SK-N-SH treated with all-trans-retinoic acid at 6 μM for 48 hours (cell line): ENCODE measurements around the gene ASIC3.

ENCODE experiments used
- ATAC-seq: fragments of 200-7000 bp; cut with Tn5 transposase; 3 replicates; pipeline ENCODE4 v1.9.1; 2020; ENCODE audit warnings: mild to moderate bottlenecking, moderate library complexity
- BACH2 ChIP-seq: fragments of 250-450 bp; sonication (Bioruptor Pico); IDR thresholded peaks from 2 replicates; pipeline ENCODE4 v1.9.0; 2021; ENCODE audit warnings: mild to moderate bottlenecking, borderline replicate concordance
- CSDC2 ChIP-seq: fragments of 250-450 bp; sonication (Bioruptor Pico); IDR thresholded peaks from 2 replicates; pipeline ENCODE4 v1.5.0; 2020; ENCODE audit warnings: mild to moderate bottlenecking, moderate library complexity
- ESRRG ChIP-seq: fragments of 250-450 bp; sonication (Bioruptor Pico); IDR thresholded peaks from 2 replicates; pipeline ENCODE4 v1.6.1; 2021; ENCODE audit warnings: mild to moderate bottlenecking
- GLIS3 ChIP-seq: fragments of 250-450 bp; sonication (Bioruptor Pico); IDR thresholded peaks from 2 replicates; pipeline ENCODE4 v1.5.0; 2020; ENCODE audit warnings: mild to moderate bottlenecking, moderate library complexity
- ISL1 ChIP-seq: fragments of 250-450 bp; sonication (Bioruptor Pico); IDR thresholded peaks from 2 replicates; pipeline ENCODE4 v2.1.2; 2022; ENCODE audit warnings: mild to moderate bottlenecking, moderate library complexity
- OSR1 ChIP-seq: fragments of 250-450 bp; sonication (Bioruptor Pico); IDR thresholded peaks from 2 replicates; pipeline ENCODE4 v1.8.0; 2022; ENCODE audit warnings: moderate library complexity, mild to moderate bottlenecking, inconsistent platforms
- RARB ChIP-seq: fragments of 250-450 bp; sonication (Bioruptor Pico); IDR thresholded peaks from 2 replicates; pipeline ENCODE4 v1.8.0; 2021; ENCODE audit warnings: mild to moderate bottlenecking, moderate library complexity
- SNAI2 ChIP-seq: fragments of 250-450 bp; sonication (Bioruptor Pico); IDR thresholded peaks from 2 replicates; pipeline ENCODE4 v1.5.0; 2020; ENCODE audit warnings: mild to moderate bottlenecking, moderate library complexity
- TCF4 ChIP-seq: fragments of 250-450 bp; sonication (Bioruptor Pico); IDR thresholded peaks from 2 replicates; pipeline ENCODE4 v1.8.0; 2021; ENCODE audit warnings: mild to moderate bottlenecking, moderate library complexity, borderline replicate concordance
- TOX ChIP-seq: fragments of 250-450 bp; sonication (Bioruptor Pico); IDR thresholded peaks from 2 replicates; pipeline ENCODE4 v1.8.0; 2021; ENCODE audit warnings: mild to moderate bottlenecking, moderate library complexity, borderline replicate concordance
- ZC3H10 ChIP-seq: fragments of 250-450 bp; sonication (Bioruptor Pico); IDR thresholded peaks from 2 replicates; pipeline ENCODE4 v1.5.1; 2021; ENCODE audit warnings: mild to moderate bottlenecking, moderate library complexity
- ZFP3 ChIP-seq: fragments of 250-450 bp; sonication (Bioruptor Pico); IDR thresholded peaks from 2 replicates; pipeline ENCODE4 v1.5.0; 2020; ENCODE audit warnings: mild to moderate bottlenecking, moderate library complexity
- ZFP30 ChIP-seq: fragments of 450-650 bp; formaldehyde crosslinking; IDR thresholded peaks from 2 replicates; pipeline ENCODE4 v1.5.0; 2022; ENCODE audit warnings: mild to moderate bottlenecking, moderate library complexity
- ZNF70 ChIP-seq: fragments of 450-650 bp; formaldehyde crosslinking; IDR thresholded peaks from 2 replicates; pipeline ENCODE4 v1.5.0; 2020; ENCODE audit warnings: mild to moderate bottlenecking, moderate library complexity
- ZNF8 ChIP-seq: fragments of 450-650 bp; formaldehyde crosslinking; IDR thresholded peaks from 2 replicates; pipeline ENCODE4 v1.5.0; 2020; ENCODE audit warnings: mild to moderate bottlenecking, moderate library complexity
- TF ChIP-seq, protein P1 (sequence below): fragments of 250-450 bp; sonication (Bioruptor Pico); IDR thresholded peaks from 2 replicates; pipeline ENCODE4 v1.8.0; 2020; ENCODE audit warnings: mild to moderate bottlenecking, moderate library complexity, borderline replicate concordance
- TF ChIP-seq, protein P2 (sequence below): fragments of 250-450 bp; sonication (Bioruptor Pico); IDR thresholded peaks from 2 replicates; pipeline ENCODE4 v1.5.1; 2021; ENCODE audit warnings: mild to moderate bottlenecking, moderate library complexity
- TF ChIP-seq, protein P3 (sequence below): fragments of 250-450 bp; sonication (Bioruptor Pico); IDR thresholded peaks from 2 replicates; pipeline ENCODE4 v1.8.0; 2021; ENCODE audit warnings: low read depth, mild to moderate bottlenecking, moderate library complexity, borderline replicate concordance
- TF ChIP-seq, protein P4 (sequence below): fragments of 250-450 bp; sonication (Bioruptor Pico); IDR thresholded peaks from 2 replicates; pipeline ENCODE4 v1.5.0; 2020; ENCODE audit warnings: mild to moderate bottlenecking, moderate library complexity

ASIC3 gene

DNA sequence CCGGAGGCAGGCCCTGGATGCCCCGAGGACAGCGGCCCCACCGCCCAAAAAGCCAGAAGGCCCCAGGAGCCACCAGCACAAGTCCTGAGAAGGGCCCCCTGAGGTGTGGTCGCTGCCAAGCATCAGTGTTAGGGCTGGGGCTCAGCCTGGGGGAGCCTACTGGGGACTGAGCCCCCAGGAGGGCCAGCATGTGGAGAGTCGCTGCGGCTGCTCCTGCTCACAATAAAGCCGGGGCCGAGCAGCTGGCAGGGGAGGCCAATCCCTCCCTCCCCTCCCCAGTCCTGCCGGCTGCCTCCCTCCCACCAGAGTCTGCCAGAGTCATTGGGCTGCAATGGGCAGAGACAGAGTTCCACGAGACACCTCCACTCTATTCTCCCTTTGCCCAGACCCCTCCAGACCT is 3.1 kb upstream of the ASIC3 start:
- TF ChIP-seq GLIS3 (CRISPR knock-in tag) (no peak), OSR1 (no peak), ISL1 (CRISPR knock-in tag) (no peak), RARB (CRISPR knock-in tag) (no peak), SNAI2 (no peak), ZC3H10 (CRISPR knock-in tag) (no peak), ZNF70 (CRISPR knock-in tag) (no peak)
- TF ChIP-seq, protein P1, sequence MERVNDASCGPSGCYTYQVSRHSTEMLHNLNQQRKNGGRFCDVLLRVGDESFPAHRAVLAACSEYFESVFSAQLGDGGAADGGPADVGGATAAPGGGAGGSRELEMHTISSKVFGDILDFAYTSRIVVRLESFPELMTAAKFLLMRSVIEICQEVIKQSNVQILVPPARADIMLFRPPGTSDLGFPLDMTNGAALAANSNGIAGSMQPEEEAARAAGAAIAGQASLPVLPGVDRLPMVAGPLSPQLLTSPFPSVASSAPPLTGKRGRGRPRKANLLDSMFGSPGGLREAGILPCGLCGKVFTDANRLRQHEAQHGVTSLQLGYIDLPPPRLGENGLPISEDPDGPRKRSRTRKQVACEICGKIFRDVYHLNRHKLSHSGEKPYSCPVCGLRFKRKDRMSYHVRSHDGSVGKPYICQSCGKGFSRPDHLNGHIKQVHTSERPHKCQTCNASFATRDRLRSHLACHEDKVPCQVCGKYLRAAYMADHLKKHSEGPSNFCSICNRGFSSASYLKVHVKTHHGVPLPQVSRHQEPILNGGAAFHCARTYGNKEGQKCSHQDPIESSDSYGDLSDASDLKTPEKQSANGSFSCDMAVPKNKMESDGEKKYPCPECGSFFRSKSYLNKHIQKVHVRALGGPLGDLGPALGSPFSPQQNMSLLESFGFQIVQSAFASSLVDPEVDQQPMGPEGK (CRISPR knock-in tag), result no peak
- no peak for ATAC-seq

DNA sequence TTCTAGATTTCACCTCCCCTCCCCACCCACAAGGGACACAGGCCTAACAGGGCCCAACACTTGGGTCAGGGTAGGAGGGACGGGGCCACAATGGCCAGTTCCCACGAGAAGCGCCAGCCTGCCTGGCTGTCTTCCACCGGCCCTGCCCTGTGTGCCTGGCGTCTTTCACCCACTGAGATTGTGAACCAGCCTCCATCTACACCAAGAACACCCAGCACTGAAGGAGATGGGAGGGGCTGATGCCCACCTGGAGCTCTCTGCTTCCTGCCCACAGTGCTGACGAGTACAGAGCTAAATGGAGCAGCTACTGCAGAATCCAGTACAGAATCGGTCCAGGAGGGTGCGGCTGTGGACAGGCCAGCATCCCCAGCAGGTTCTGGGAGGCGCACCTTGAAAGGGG is 2.4 kb upstream of the ASIC3 start:
- ATAC-seq, result no peak
- TF ChIP-seq, protein P1 (CRISPR knock-in tag), result no peak
- TF ChIP-seq RARB (CRISPR knock-in tag) (no peak), ESRRG (CRISPR knock-in tag) (no peak), CSDC2 (CRISPR knock-in tag) (no peak), ZC3H10 (CRISPR knock-in tag) (no peak), ZFP30 (CRISPR knock-in tag) (no peak)
- TF ChIP-seq, protein P2, sequence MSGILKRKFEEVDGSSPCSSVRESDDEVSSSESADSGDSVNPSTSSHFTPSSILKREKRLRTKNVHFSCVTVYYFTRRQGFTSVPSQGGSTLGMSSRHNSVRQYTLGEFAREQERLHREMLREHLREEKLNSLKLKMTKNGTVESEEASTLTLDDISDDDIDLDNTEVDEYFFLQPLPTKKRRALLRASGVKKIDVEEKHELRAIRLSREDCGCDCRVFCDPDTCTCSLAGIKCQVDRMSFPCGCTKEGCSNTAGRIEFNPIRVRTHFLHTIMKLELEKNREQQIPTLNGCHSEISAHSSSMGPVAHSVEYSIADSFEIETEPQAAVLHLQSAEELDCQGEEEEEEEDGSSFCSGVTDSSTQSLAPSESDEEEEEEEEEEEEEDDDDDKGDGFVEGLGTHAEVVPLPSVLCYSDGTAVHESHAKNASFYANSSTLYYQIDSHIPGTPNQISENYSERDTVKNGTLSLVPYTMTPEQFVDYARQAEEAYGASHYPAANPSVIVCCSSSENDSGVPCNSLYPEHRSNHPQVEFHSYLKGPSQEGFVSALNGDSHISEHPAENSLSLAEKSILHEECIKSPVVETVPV (CRISPR knock-in tag), result no peak
- TF ChIP-seq, all 23 proteins: peak for 0

DNA sequence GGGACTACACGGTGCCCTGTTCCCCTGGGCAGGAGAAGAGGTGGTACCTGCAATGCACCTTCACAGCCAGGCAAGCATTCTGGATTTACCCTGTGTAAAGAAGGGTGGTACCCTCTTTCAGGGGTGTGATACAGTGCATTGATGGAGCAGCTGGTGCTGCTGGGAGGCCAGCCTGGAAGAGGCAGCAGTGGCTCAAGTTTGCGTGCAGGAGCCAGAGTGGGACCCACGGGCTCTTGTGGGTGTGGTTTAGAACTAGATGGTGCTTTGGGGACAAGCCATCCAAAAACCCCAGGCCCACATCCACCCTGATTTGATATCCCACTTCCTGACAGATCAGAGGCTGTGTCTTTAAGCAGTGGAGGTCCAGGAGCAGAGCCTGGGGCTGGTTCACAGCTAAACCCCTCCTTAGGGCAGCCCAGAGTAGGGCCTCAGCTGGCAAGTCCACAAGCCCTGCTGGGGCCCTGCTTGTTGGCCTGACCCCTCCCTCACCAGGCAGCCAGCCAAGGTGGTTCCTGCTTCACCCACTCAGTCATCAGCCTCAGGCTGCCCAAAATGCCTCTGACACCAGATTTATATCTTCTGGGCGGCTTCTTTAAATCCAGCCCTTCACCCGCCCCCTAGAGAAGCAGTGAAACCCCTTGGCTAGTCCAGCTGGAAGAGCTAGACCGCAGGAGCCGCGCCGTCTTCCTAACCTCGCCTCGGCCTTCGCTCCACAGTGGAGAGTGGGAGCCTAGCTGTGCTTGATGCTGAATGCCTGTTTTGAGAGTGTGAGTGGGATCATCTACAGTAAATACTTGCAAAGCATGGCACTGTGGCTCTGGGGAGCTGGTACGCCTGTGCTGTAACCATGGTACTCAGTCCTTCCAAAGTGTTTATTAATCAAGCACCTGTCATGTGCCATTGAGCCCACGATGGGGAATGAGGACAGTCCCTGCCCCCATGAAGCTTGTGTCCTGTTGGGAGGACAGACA is 1.4 kb upstream of the ASIC3 start:
- TF ChIP-seq ZFP3 (0 out of 2 replicates have a peak, but pooled peaks have one; percentile 23), TCF4 (CRISPR knock-in tag) (no peak), ZNF8 (CRISPR knock-in tag) (no peak), CSDC2 (CRISPR knock-in tag) (no peak)
- TF ChIP-seq, protein P3, sequence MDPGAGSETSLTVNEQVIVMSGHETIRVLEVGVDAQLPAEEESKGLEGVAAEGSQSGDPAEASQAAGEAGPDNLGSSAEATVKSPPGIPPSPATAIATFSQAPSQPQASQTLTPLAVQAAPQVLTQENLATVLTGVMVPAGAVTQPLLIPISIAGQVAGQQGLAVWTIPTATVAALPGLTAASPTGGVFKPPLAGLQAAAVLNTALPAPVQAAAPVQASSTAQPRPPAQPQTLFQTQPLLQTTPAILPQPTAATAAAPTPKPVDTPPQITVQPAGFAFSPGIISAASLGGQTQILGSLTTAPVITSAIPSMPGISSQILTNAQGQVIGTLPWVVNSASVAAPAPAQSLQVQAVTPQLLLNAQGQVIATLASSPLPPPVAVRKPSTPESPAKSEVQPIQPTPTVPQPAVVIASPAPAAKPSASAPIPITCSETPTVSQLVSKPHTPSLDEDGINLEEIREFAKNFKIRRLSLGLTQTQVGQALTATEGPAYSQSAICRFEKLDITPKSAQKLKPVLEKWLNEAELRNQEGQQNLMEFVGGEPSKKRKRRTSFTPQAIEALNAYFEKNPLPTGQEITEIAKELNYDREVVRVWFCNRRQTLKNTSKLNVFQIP (CRISPR knock-in tag), result no peak
- TF ChIP-seq, protein P2 (CRISPR knock-in tag), result no peak
- peak; percentile 65 for ATAC-seq

DNA sequence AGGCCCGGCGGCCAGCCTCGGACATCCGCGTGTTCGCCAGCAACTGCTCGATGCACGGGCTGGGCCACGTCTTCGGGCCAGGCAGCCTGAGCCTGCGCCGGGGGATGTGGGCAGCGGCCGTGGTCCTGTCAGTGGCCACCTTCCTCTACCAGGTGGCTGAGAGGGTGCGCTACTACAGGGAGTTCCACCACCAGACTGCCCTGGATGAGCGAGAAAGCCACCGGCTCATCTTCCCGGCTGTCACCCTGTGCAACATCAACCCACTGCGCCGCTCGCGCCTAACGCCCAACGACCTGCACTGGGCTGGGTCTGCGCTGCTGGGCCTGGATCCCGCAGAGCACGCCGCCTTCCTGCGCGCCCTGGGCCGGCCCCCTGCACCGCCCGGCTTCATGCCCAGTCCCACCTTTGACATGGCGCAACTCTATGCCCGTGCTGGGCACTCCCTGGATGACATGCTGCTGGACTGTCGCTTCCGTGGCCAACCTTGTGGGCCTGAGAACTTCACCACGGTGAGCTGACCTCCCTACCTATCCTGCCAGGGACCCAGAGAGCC is 656 bp downstream of the ASIC3 start:
- ATAC-seq, result no peak
- TF ChIP-seq, protein P4, sequence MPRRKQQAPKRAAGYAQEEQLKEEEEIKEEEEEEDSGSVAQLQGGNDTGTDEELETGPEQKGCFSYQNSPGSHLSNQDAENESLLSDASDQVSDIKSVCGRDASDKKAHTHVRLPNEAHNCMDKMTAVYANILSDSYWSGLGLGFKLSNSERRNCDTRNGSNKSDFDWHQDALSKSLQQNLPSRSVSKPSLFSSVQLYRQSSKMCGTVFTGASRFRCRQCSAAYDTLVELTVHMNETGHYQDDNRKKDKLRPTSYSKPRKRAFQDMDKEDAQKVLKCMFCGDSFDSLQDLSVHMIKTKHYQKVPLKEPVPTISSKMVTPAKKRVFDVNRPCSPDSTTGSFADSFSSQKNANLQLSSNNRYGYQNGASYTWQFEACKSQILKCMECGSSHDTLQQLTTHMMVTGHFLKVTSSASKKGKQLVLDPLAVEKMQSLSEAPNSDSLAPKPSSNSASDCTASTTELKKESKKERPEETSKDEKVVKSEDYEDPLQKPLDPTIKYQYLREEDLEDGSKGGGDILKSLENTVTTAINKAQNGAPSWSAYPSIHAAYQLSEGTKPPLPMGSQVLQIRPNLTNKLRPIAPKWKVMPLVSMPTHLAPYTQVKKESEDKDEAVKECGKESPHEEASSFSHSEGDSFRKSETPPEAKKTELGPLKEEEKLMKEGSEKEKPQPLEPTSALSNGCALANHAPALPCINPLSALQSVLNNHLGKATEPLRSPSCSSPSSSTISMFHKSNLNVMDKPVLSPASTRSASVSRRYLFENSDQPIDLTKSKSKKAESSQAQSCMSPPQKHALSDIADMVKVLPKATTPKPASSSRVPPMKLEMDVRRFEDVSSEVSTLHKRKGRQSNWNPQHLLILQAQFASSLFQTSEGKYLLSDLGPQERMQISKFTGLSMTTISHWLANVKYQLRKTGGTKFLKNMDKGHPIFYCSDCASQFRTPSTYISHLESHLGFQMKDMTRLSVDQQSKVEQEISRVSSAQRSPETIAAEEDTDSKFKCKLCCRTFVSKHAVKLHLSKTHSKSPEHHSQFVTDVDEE (CRISPR knock-in tag), result no peak
- TF ChIP-seq TOX (CRISPR knock-in tag) (no peak), OSR1 (no peak), BACH2 (no peak), ZFP30 (CRISPR knock-in tag) (no peak)
- TF ChIP-seq, protein P1 (CRISPR knock-in tag), result no peak
- TF ChIP-seq, protein P3 (CRISPR knock-in tag), result no peak
